Caco-2 (cell line): Measurements from ENCODE around the gene CCDC28B. TPM values are rescaled to one million over a fixed set of nuclear protein-coding genes. Genes with fewer than 3 reads are reported as not detected.

Experiments used
- BruUV-seq: library from RNA; stranded (reverse); fragments of 400-500 nt; replicated peaks from 2 replicates; lab custom pipeline; 2021; lab: Mats Ljungman, UMichigan
- CTCF ChIA-PET: fragments of 300-600 bp; sonication (Branson Sonifier 250); formaldehyde crosslinking; loops from one replicate; lab custom pipeline; 2022; ENCODE audit warnings: antibody characterized with exemption; lab: Charles Lee
- POLR2A ChIA-PET: fragments of 300-600 bp; sonication (Branson Sonifier 250); formaldehyde crosslinking; loops from one replicate; lab custom pipeline; 2022; ENCODE audit warnings: antibody characterized with exemption; lab: Charles Lee
- DNase-seq, 2 experiments: peaks; one replicate each; pipeline versions ENCODE4 v3.0.0 to v3.0.0-alpha.2; 2020 to 2022
- H3K27me3 ChIP-seq: replicated peaks from 2 replicates; pipeline ENCODE4 v1.6.0; 2011; ENCODE audit warnings: low read length; ENCODE audit not compliant: control insufficient read depth, insufficient read depth
- H3K36me3 ChIP-seq: 2 replicates; pipeline ENCODE4 v1.5.1; 2011; ENCODE audit warnings: low read length; ENCODE audit not compliant: control insufficient read depth, insufficient read depth
- H3K4me1 ChIP-seq: fragments of 250-450 bp; sonication (Bioruptor Pico); 2 replicates; pipeline ENCODE4 v1.5.1; 2020; ENCODE audit warnings: mild to moderate bottlenecking
- H3K4me3 ChIP-seq: 2 replicates; pipeline ENCODE4 v1.5.1; 2011; ENCODE audit warnings: low read depth, mild to moderate bottlenecking, control low read depth, low read length
- H3K9me3 ChIP-seq: fragments of 250-450 bp; sonication (Bioruptor Pico); 2 replicates; pipeline ENCODE4 v1.5.1; 2020; ENCODE audit warnings: mild to moderate bottlenecking, moderate library complexity
- H3K27ac Mint-ChIP-seq: one replicate; pipeline ENCODE4 v1.8.0; 2022; ENCODE audit warnings: mixed read lengths; ENCODE audit not compliant: unreplicated experiment
- H3K27me3 Mint-ChIP-seq: one replicate; pipeline ENCODE4 v1.8.0; 2022; ENCODE audit warnings: mixed read lengths; ENCODE audit not compliant: insufficient read depth, unreplicated experiment
- H3K36me3 Mint-ChIP-seq: one replicate; pipeline ENCODE4 v1.8.0; 2022; ENCODE audit warnings: mild to moderate bottlenecking, mixed read lengths; ENCODE audit not compliant: insufficient read depth, unreplicated experiment
- H3K4me1 Mint-ChIP-seq: one replicate; pipeline ENCODE4 v1.8.0; 2022; ENCODE audit warnings: low read depth, mixed read lengths; ENCODE audit not compliant: unreplicated experiment
- H3K4me3 Mint-ChIP-seq: one replicate; pipeline ENCODE4 v1.8.0; 2022; ENCODE audit warnings: mild to moderate bottlenecking, moderate library complexity, mixed read lengths; ENCODE audit not compliant: unreplicated experiment
- H3K9me3 Mint-ChIP-seq: one replicate; pipeline ENCODE4 v1.8.0; 2022; ENCODE audit warnings: mixed read lengths; ENCODE audit not compliant: unreplicated experiment
- intact Hi-C: fragments of 100-400 bp; cut with micrococcal nuclease; formaldehyde crosslinking; loops from one replicate; pipeline ENCODE4 v1.10.0; 2022; ENCODE audit not compliant: unreplicated experiment
- total RNA-seq: library from RNA; stranded (reverse); gene quantifications from 2 replicates; pipeline ENCODE4 v1.2.3, GENCODE V29; 2022
- TF ChIP-seq, protein P1 (sequence below), 2 experiments: fragments of 200-600 bp in 1 of 2; IDR thresholded peaks; 1 replicate in 1 of 2; 2 replicates in 1 of 2; pipeline versions ENCODE4 v1.5.1 to v1.8.0; 2011 to 2022; ENCODE audit warnings: antibody characterized with exemption in 1 of 2, control low read depth in 1 of 2, inconsistent platforms in 1 of 2, low read depth in 1 of 2, low read length in 1 of 2, mild to moderate bottlenecking in 1 of 2, moderate library complexity in 1 of 2; ENCODE audit not compliant: insufficient read depth in 1 of 2, severe bottlenecking in 1 of 2, unreplicated experiment in 1 of 2

The CCDC28B gene
- total RNA-seq, 1 experiment from 2014 or later: 3.9 TPM

GRCh38 chr1:32195972-32196823, 4.2 kb upstream of the CCDC28B start:
- TF ChIP-seq, protein P1, sequence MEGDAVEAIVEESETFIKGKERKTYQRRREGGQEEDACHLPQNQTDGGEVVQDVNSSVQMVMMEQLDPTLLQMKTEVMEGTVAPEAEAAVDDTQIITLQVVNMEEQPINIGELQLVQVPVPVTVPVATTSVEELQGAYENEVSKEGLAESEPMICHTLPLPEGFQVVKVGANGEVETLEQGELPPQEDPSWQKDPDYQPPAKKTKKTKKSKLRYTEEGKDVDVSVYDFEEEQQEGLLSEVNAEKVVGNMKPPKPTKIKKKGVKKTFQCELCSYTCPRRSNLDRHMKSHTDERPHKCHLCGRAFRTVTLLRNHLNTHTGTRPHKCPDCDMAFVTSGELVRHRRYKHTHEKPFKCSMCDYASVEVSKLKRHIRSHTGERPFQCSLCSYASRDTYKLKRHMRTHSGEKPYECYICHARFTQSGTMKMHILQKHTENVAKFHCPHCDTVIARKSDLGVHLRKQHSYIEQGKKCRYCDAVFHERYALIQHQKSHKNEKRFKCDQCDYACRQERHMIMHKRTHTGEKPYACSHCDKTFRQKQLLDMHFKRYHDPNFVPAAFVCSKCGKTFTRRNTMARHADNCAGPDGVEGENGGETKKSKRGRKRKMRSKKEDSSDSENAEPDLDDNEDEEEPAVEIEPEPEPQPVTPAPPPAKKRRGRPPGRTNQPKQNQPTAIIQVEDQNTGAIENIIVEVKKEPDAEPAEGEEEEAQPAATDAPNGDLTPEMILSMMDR (IDR thresholded peaks at IDR 0.05; ENCODE audit: insufficient read depth in 1 of 2, low read depth in 1 of 2, low read length in 1 of 2, severe bottlenecking in 1 of 2, unreplicated experiment in 1 of 2): no peak
- Mint-ChIP-seq H3K4me3 (no peak overlapping the region), H3K4me1 (no peaks in the 10 kb centered on the region), H3K27me3 (no peaks in the 10 kb centered on the region), H3K36me3 (peaks cover 55% of the 10 kb centered on the region), H3K27ac (no peak overlapping the region), H3K9me3 (no peaks in the 10 kb centered on the region)
- H3K36me3 ChIP-seq: 0 out of 2 replicates have a peak, but pooled peaks cover 1% of the 10 kb centered on the region
- no peaks in the 10 kb centered on the region for H3K27me3 ChIP-seq
- no peak overlapping the region for H3K4me3 ChIP-seq
- H3K9me3 ChIP-seq: no peaks in the 10 kb centered on the region
- POLR2A ChIA-PET: interaction anchor here (1.1 kb wide), 1 partner anchor 579 kb away, joined by 3 read pairs; no protein-coding TSS in a partner anchor
- DNase-seq: no peak
- no peaks in the 10 kb centered on the region for H3K4me1 ChIP-seq
- intact Hi-C loops: no loop called here
- BruUV-seq: TSS peak; percentile 9
- CTCF ChIA-PET: no interaction called here

DNA sequence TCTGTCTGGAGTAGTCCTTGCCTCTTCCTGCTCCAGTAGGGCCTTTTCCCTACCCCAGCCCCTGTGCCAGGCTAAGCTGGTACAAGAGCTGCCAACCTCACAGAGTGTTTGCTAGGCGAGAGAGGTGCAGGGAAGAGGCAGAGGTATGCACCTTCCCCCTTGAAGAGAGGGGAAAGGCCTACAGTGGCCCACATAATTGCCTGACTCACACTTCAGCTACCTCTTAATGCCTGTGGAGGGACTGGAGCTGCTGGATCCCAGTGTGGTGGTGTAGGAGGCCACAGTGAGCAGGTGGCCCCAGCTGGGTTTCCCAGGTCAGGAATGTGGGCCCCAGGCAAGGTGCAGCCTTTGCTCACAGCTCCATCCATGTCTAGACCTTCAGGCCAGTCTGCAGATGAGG, 3.3 kb upstream of the CCDC28B start:
- no peak overlapping the region for H3K4me3 ChIP-seq
- Mint-ChIP-seq H3K9me3 (no peaks in the 10 kb centered on the region), H3K4me1 (no peaks in the 10 kb centered on the region), H3K36me3 (peaks cover 52% of the 10 kb centered on the region), H3K27ac (no peak overlapping the region), H3K27me3 (no peaks in the 10 kb centered on the region), H3K4me3 (no peak overlapping the region)
- POLR2A ChIA-PET: no interaction called here
- no peak for DNase-seq
- H3K4me1 ChIP-seq: peaks cover 4% of the 10 kb centered on the region; the same call in 1 of the 2 replicates
- no peaks in the 10 kb centered on the region for H3K27me3 ChIP-seq
- H3K9me3 ChIP-seq: no peaks in the 10 kb centered on the region
- TF ChIP-seq, protein P1 (IDR thresholded peaks at IDR 0.05; ENCODE audit: insufficient read depth in 1 of 2, low read depth in 1 of 2, low read length in 1 of 2, severe bottlenecking in 1 of 2, unreplicated experiment in 1 of 2): no peak
- CTCF ChIA-PET: interaction anchor here (0.7 kb wide), 1 partner anchor 408 kb away, joined by 3 read pairs; no protein-coding TSS in a partner anchor
- intact Hi-C loops: no loop called here
- no peaks in the 10 kb centered on the region for H3K36me3 ChIP-seq
- BruUV-seq: no TSS peak

- DNase-seq: no peak
- BruUV-seq: no TSS peak
- H3K36me3 ChIP-seq: no peaks in the 10 kb centered on the region
- CTCF ChIA-PET: interaction anchor here (0.7 kb wide), 1 partner anchor 409 kb away, joined by 3 read pairs; no protein-coding TSS in a partner anchor
- Mint-ChIP-seq H3K4me3 (no peak overlapping the region), H3K9me3 (no peaks in the 10 kb centered on the region), H3K27me3 (no peaks in the 10 kb centered on the region), H3K36me3 (peaks cover 47% of the 10 kb centered on the region), H3K27ac (no peak overlapping the region), H3K4me1 (no peaks in the 10 kb centered on the region)
- POLR2A ChIA-PET: no interaction called here
- H3K27me3 ChIP-seq: no peaks in the 10 kb centered on the region
- no peaks in the 10 kb centered on the region for H3K9me3 ChIP-seq
- H3K4me1 ChIP-seq: peaks cover 4% of the 10 kb centered on the region; the same call in 1 of the 2 replicates
- intact Hi-C loops: no loop called here
- H3K4me3 ChIP-seq: no peak overlapping the region
- TF ChIP-seq, protein P1 (IDR thresholded peaks at IDR 0.05; ENCODE audit: insufficient read depth in 1 of 2, low read depth in 1 of 2, low read length in 1 of 2, severe bottlenecking in 1 of 2, unreplicated experiment in 1 of 2): no peak
Observed at GRCh38 chr1:32197837-32198236, 2.6 kb upstream of the CCDC28B start.
